ENCODE measurements around the gene SEC14L1.

SEC14L1 gene

GRCh38 chr17:77185137-77185536 is 44.4 kb downstream of the SEC14L1 start:
- no peak overlapping the region for H3K27ac ChIP-seq (ENCODE audit: extremely low read depth, low read depth, low read length)
- no peak overlapping the region for H3K4me3 ChIP-seq (ENCODE audit: low read depth, low read length)
- peaks cover 13% of the 10 kb centered on the region for H3K4me1 ChIP-seq (ENCODE audit: control insufficient read depth, insufficient read depth, low read length)
- H3K36me3 ChIP-seq (ENCODE audit: control insufficient read depth in 2 of 2, insufficient read depth in 1 of 2, low read length in 2 of 2), result no peaks in the 10 kb centered on the region
- no peaks in the 10 kb centered on the region for H3K9me3 ChIP-seq (ENCODE audit: control insufficient read depth, insufficient read depth, low read depth, low read length)
- CTCF ChIA-PET, result no interaction called here
- POLR2A ChIA-PET, result interaction anchor here (0.6 kb wide), 1 partner anchor 1485 kb away, joined by 3 read pairs; no protein-coding TSS in a partner anchor
- TF ChIP-seq ZNF600 (tag by site-specific recombination; IDR thresholded peaks at IDR 0.05) (no peak), ZBTB48 (tag by site-specific recombination; IDR thresholded peaks at IDR 0.05) (no peak), ZNF423 (tag by site-specific recombination; IDR thresholded peaks at IDR 0.05) (no peak), WT1 (tag by site-specific recombination; IDR thresholded peaks at IDR 0.05) (0 out of 2 replicates have a peak, but pooled peaks have one; percentile 43), ZNF777 (tag by site-specific recombination; IDR thresholded peaks at IDR 0.05; ENCODE audit: borderline replicate concordance) (no peak), ZSCAN23 (tag by site-specific recombination; IDR thresholded peaks at IDR 0.05) (no peak), ZNF169 (tag by site-specific recombination; IDR thresholded peaks at IDR 0.05) (no peak), ZFP37 (tag by site-specific recombination; IDR thresholded peaks at IDR 0.05) (no peak), AEBP2 (tag by site-specific recombination; IDR thresholded peaks at IDR 0.05; ENCODE audit: borderline replicate concordance) (no peak)
- TF ChIP-seq, protein P1, sequence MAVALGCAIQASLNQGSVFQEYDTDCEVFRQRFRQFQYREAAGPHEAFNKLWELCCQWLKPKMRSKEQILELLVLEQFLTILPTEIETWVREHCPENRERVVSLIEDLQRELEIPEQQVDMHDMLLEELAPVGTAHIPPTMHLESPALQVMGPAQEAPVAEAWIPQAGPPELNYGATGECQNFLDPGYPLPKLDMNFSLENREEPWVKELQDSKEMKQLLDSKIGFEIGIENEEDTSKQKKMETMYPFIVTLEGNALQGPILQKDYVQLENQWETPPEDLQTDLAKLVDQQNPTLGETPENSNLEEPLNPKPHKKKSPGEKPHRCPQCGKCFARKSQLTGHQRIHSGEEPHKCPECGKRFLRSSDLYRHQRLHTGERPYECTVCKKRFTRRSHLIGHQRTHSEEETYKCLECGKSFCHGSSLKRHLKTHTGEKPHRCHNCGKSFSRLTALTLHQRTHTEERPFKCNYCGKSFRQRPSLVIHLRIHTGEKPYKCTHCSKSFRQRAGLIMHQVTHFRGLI (tag by site-specific recombination; IDR thresholded peaks at IDR 0.05), result peak; percentile 79

DNA sequence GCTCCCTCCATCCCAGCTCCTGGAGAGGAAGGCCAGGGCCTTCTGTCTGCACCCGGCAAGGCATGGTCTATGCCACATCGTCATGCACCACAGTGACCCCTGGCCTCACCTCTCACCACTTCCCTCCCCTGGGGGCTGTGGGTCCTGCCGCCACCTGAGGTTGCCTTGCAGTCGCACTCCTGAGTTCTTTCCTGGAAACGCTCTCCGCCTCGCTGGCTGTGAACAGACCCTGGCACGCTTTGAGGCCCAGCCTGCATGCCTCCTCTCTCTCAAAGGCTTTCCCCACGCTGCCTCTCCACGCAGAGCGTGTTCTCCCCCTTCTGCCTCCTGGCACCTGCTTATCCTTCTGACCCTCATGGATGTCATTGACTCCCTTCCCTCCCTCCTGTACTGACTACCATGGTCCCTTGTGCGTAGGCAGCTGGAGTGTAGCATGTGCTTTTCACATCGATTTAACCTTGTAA is 45.4 kb downstream of the SEC14L1 start:
- peaks cover 11% of the 10 kb centered on the region for H3K4me1 ChIP-seq (ENCODE audit: control insufficient read depth, insufficient read depth, low read length)
- POLR2A ChIA-PET, result no interaction called here
- H3K4me3 ChIP-seq (ENCODE audit: low read depth, low read length), result no peak overlapping the region
- peaks cover 0 to 7% of the 10 kb centered on the region in 2 experiments; a peak in 1 of 3 replicates for H3K36me3 ChIP-seq (ENCODE audit: control insufficient read depth in 2 of 2, insufficient read depth in 1 of 2, low read length in 2 of 2)
- no peaks in the 10 kb centered on the region for H3K9me3 ChIP-seq (ENCODE audit: control insufficient read depth, insufficient read depth, low read depth, low read length)
- TF ChIP-seq ZNF544 (tag by site-specific recombination; IDR thresholded peaks at IDR 0.05), result no peak
- TF ChIP-seq REPIN1 (tag by site-specific recombination; IDR thresholded peaks at IDR 0.05; ENCODE audit: low read depth), result no peak
- TF ChIP-seq WT1 (tag by site-specific recombination; IDR thresholded peaks at IDR 0.05), result no peak
- TF ChIP-seq TRIM28 (IDR thresholded peaks at IDR 0.05; ENCODE audit: borderline replicate concordance, low read length), result no peak
- TF ChIP-seq, protein P2, sequence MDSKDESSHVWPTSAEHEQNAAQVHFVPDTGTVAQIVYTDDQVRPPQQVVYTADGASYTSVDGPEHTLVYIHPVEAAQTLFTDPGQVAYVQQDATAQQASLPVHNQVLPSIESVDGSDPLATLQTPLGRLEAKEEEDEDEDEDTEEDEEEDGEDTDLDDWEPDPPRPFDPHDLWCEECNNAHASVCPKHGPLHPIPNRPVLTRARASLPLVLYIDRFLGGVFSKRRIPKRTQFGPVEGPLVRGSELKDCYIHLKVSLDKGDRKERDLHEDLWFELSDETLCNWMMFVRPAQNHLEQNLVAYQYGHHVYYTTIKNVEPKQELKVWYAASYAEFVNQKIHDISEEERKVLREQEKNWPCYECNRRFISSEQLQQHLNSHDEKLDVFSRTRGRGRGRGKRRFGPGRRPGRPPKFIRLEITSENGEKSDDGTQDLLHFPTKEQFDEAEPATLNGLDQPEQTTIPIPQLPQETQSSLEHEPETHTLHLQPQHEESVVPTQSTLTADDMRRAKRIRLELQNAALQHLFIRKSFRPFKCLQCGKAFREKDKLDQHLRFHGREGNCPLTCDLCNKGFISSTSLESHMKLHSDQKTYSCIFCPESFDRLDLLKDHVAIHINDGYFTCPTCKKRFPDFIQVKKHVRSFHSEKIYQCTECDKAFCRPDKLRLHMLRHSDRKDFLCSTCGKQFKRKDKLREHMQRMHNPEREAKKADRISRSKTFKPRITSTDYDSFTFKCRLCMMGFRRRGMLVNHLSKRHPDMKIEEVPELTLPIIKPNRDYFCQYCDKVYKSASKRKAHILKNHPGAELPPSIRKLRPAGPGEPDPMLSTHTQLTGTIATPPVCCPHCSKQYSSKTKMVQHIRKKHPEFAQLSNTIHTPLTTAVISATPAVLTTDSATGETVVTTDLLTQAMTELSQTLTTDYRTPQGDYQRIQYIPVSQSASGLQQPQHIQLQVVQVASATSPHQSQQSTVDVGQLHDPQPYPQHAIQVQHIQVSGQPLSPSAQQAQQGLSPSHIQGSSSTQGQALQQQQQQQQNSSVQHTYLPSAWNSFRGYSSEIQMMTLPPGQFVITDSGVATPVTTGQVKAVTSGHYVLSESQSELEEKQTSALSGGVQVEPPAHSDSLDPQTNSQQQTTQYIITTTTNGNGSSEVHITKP (tag by site-specific recombination; IDR thresholded peaks at IDR 0.05), result 0 out of 2 replicates have a peak, but pooled peaks have one; percentile 7
- TF ChIP-seq ZNF214 (tag by site-specific recombination; IDR thresholded peaks at IDR 0.05; ENCODE audit: borderline replicate concordance), result no peak
- no peak for TF ChIP-seq HOXC10 (CRISPR knock-in tag; IDR thresholded peaks at IDR 0.05)
- peak; percentile 46; the same call in 1 of the 2 replicates for TF ChIP-seq SCRT2 (tag by site-specific recombination; IDR thresholded peaks at IDR 0.05)
- CTCF ChIA-PET, result interaction anchor here (0.7 kb wide), 1 partner anchor 28 kb away, joined by 5 read pairs; no protein-coding TSS in a partner anchor
- peak overlapping the region; percentile 35; the same call in 1 of the 2 replicates for H3K27ac ChIP-seq (ENCODE audit: extremely low read depth, low read depth, low read length)
